ENCODE data around the gene MBTPS1.

- TF ChIP-seq POLR2A (IDR thresholded peaks at IDR 0.05) (no peak), CTCF (IDR thresholded peaks at IDR 0.05) (no peak)
Observed at GRCh38 chr16:84063980-84064379, 52.8 kb downstream of the MBTPS1 start.
